Thyroid gland (tissue), 4 donors: ENCODE data around the gene CCDC88C.

Source experiments
- POLR2A ChIP-seq, 2 donors: fragments of 450-650 bp; IDR thresholded peaks; one replicate each; pipeline ENCODE4 v1.6.1; 2017; ENCODE audit warnings: antibody characterized with exemption in 2 of 2, mild to moderate bottlenecking in 2 of 2, moderate library complexity in 1 of 2
- TF ChIP-seq, protein P1 (sequence below), 6 experiments: fragments of 200-600 bp in 3 of 6; fragments of 450-650 bp in 3 of 6; sonication (generic) in 3 of 6; IDR thresholded peaks; one replicate each; pipeline ENCODE4 v1.5.1; 2016 to 2019; ENCODE audit warnings: antibody characterized with exemption in 6 of 6, mild to moderate bottlenecking in 2 of 6, inconsistent platforms in 1 of 6, moderate library complexity in 1 of 6

DNA sequence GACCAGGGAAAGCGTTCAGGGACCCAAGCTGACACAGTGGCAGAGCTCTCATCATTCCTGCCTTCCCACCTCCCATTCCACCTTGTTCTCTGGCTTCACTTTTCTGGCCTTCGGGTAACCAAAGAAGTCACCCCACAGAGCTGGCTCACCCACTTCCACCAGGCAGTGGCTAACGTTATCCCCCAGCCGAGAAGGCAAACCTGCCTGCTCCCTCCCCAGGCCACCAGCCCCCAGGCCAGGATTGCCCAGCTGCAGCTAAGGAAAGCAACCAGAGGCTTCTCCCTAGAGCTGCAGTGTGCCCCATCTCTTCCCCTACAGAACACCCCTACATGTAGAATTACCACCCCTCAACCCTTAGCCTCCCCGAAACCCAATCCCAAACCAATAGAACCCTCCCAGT lies 22.2 kb downstream of the CCDC88C start:
- TF ChIP-seq, protein P1, sequence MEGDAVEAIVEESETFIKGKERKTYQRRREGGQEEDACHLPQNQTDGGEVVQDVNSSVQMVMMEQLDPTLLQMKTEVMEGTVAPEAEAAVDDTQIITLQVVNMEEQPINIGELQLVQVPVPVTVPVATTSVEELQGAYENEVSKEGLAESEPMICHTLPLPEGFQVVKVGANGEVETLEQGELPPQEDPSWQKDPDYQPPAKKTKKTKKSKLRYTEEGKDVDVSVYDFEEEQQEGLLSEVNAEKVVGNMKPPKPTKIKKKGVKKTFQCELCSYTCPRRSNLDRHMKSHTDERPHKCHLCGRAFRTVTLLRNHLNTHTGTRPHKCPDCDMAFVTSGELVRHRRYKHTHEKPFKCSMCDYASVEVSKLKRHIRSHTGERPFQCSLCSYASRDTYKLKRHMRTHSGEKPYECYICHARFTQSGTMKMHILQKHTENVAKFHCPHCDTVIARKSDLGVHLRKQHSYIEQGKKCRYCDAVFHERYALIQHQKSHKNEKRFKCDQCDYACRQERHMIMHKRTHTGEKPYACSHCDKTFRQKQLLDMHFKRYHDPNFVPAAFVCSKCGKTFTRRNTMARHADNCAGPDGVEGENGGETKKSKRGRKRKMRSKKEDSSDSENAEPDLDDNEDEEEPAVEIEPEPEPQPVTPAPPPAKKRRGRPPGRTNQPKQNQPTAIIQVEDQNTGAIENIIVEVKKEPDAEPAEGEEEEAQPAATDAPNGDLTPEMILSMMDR (IDR thresholded peaks at IDR 0.05): no peak
- TF ChIP-seq POLR2A (IDR thresholded peaks at IDR 0.05): no peak
